Neural cell (in vitro differentiated cells): ENCODE data around the gene LAMTOR1. TPM values are rescaled to one million over a fixed set of nuclear protein-coding genes. Genes with fewer than 3 reads are reported as not detected.

Source experiments
- H2AFZ ChIP-seq: fragments of 200-600, 300-800 bp; sonication (generic), shearing (Covaris generic); 2 replicates; pipeline ENCODE4 v1.6.0; 2014; ENCODE audit warnings: low read depth, mild to moderate bottlenecking, antibody characterized with exemption, low read length, moderate library complexity
- H3F3A ChIP-seq: fragments of 200-600 bp; shearing (Covaris generic); 2 replicates; pipeline ENCODE4 v1.6.1; 2016; ENCODE audit warnings: mild to moderate bottlenecking, moderate library complexity, mixed read lengths, antibody characterized with exemption, low read length; ENCODE audit not compliant: insufficient read depth, poor library complexity, severe bottlenecking
- H3K27ac ChIP-seq: fragments of 200-600, 300-800 bp; sonication (generic), shearing (Covaris generic); 2 replicates; pipeline ENCODE4 v1.5.1; 2014; ENCODE audit warnings: mild to moderate bottlenecking, low read length, moderate library complexity
- H3K27me3 ChIP-seq: fragments of 300-800, 200-600 bp; sonication (generic), shearing (Covaris generic); 2 replicates; pipeline ENCODE4 v1.6.0; 2014; ENCODE audit warnings: mild to moderate bottlenecking, low read depth, low read length, moderate library complexity; ENCODE audit not compliant: insufficient read depth
- H3K36me3 ChIP-seq: fragments of 300-800, 200-600 bp; sonication (generic), shearing (Covaris generic); 2 replicates; pipeline ENCODE4 v1.5.1; 2014; ENCODE audit warnings: mild to moderate bottlenecking, antibody characterized with exemption, low read length, moderate library complexity; ENCODE audit not compliant: insufficient read depth
- H3K4me2 ChIP-seq: fragments of 300-800, 200-600 bp; sonication (generic), shearing (Covaris generic); 2 replicates; pipeline ENCODE4 v1.6.0; 2014; ENCODE audit warnings: mild to moderate bottlenecking, low read length
- H3K4me3 ChIP-seq: fragments of 300-800, 200-600 bp; sonication (generic), shearing (Covaris generic); 2 replicates; pipeline ENCODE4 v1.5.1; 2014; ENCODE audit warnings: mild to moderate bottlenecking, low read length, moderate library complexity
- H3K79me2 ChIP-seq: fragments of 200-600 bp; shearing (Covaris generic); replicated peaks from 2 replicates; pipeline ENCODE4 v1.6.0; 2014; ENCODE audit warnings: mild to moderate bottlenecking, low read length, moderate library complexity; ENCODE audit not compliant: insufficient read depth
- H3K9ac ChIP-seq: fragments of 300-800, 200-600 bp; sonication (generic), shearing (Covaris generic); 2 replicates; pipeline ENCODE4 v1.6.1; 2016; ENCODE audit warnings: mild to moderate bottlenecking, low read length, mixed read lengths
- H3K9me2 ChIP-seq: fragments of 200-600 bp; shearing (Covaris generic); 2 replicates; pipeline ENCODE4 v1.6.1; 2016; ENCODE audit warnings: mild to moderate bottlenecking, low read length, mixed read lengths; ENCODE audit not compliant: insufficient read depth
- H3K9me3 ChIP-seq: fragments of 200-600, 300-800 bp; sonication (generic), shearing (Covaris generic); 2 replicates; pipeline ENCODE4 v1.6.1; 2016; ENCODE audit warnings: mild to moderate bottlenecking, mixed run types, low read length, moderate library complexity, mixed read lengths
- H4K20me1 ChIP-seq: fragments of 200-600 bp; shearing (Covaris generic); 2 replicates; pipeline ENCODE4 v1.6.1; 2016; ENCODE audit warnings: mild to moderate bottlenecking, mixed run types; ENCODE audit not compliant: insufficient read depth
- EP300 ChIP-seq: fragments of 450-650 bp; conservative IDR thresholded peaks from 2 replicates; pipeline ENCODE4 v1.6.1; 2014; ENCODE audit warnings: antibody characterized with exemption, mild to moderate bottlenecking, moderate library complexity; ENCODE audit not compliant: poor library complexity, severe bottlenecking
- EZH2 ChIP-seq: fragments of 200-600, 300-800 bp; shearing (Covaris generic), sonication (generic); IDR thresholded peaks from 2 replicates; pipeline ENCODE4 v1.6.1; 2014; ENCODE audit warnings: antibody characterized with exemption, low read length, borderline replicate concordance, mild to moderate bottlenecking; ENCODE audit not compliant: insufficient read depth, poor library complexity, severe bottlenecking
- MXI1 ChIP-seq: fragments of 450-650 bp; conservative IDR thresholded peaks from 2 replicates; pipeline ENCODE4 v1.6.1; 2014; ENCODE audit warnings: antibody characterized with exemption, mild to moderate bottlenecking; ENCODE audit not compliant: poor library complexity, severe bottlenecking
- POLR2AphosphoS5 ChIP-seq: IDR thresholded peaks from 2 replicates; pipeline ENCODE4 v1.6.1; 2012
- RAD21 ChIP-seq: fragments of 450-650 bp; conservative IDR thresholded peaks from 2 replicates; pipeline ENCODE4 v1.6.1; 2014; ENCODE audit warnings: antibody characterized with exemption, mild to moderate bottlenecking, moderate library complexity
- SMC3 ChIP-seq: fragments of 450-650 bp; conservative IDR thresholded peaks from 2 replicates; pipeline ENCODE4 v1.6.1; 2014; ENCODE audit warnings: antibody characterized with exemption, mild to moderate bottlenecking, moderate library complexity; ENCODE audit not compliant: poor library complexity
- TAF1 ChIP-seq: IDR thresholded peaks from 2 replicates; pipeline ENCODE4 v1.6.1; 2012; ENCODE audit warnings: low read depth
- polyA plus RNA-seq: library from polyadenylated mRNA; depleted of rRNA; stranded (reverse); fragments of >200 nt; gene quantifications from 2 replicates; pipeline ENCODE4 v1.2.3, GENCODE V29; 2014
- TF ChIP-seq, protein P1 (sequence below): IDR thresholded peaks from 2 replicates; pipeline ENCODE4 v1.6.1; 2012; ENCODE audit warnings: borderline replicate concordance
- TF ChIP-seq, protein P2 (sequence below): fragments of 450-650 bp; IDR thresholded peaks from 2 replicates; pipeline ENCODE4 v1.5.1; 2014; ENCODE audit warnings: antibody characterized with exemption, mild to moderate bottlenecking, moderate library complexity; ENCODE audit not compliant: poor library complexity, severe bottlenecking

LAMTOR1 gene
- polyA plus RNA-seq, 1 donor from 2014 or later = 108 TPM

DNA sequence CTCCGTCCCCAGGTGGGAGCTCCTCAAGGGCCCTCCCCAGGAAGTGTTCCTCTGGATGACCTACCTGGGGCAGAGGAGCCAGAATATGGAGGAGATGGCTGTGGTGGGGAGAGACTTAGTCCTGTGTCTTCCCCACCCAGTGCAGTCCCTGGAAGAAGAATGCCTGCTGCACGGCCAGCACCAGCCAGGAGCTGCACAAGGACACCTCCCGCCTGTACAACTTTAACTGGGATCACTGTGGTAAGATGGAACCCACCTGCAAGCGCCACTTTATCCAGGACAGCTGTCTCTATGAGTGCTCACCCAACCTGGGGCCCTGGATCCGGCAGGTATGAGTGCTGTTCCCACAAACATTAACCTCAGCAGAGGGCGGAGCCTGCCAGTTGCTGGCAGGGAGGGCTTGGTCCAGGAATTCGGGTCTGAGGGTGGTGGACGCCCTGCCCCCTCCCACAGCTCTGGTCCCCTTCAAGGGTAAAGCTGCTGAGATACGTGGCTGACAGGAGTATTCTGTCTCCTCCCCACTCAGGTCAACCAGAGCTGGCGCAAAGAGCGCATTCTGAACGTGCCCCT is 35.8 kb upstream of the LAMTOR1 start:
- Histone ChIP-seq H3K9me2 (no peaks in the 10 kb centered on the region), H3K27me3 (no peaks in the 10 kb centered on the region), H3K4me3 (no peak overlapping the region), H3K9me3 (no peaks in the 10 kb centered on the region), H3K79me2 (no peaks in the 10 kb centered on the region), H3K4me2 (no peak overlapping the region), H3F3A (no peaks in the 10 kb centered on the region), H3K9ac (no peak overlapping the region), H3K36me3 (no peaks in the 10 kb centered on the region), H4K20me1 (no peaks in the 10 kb centered on the region), H3K27ac (no peak overlapping the region), H2AFZ (no peak overlapping the region)
- TF ChIP-seq RAD21 = no peak
- no peak for TF ChIP-seq MXI1
- TF ChIP-seq, protein P1, sequence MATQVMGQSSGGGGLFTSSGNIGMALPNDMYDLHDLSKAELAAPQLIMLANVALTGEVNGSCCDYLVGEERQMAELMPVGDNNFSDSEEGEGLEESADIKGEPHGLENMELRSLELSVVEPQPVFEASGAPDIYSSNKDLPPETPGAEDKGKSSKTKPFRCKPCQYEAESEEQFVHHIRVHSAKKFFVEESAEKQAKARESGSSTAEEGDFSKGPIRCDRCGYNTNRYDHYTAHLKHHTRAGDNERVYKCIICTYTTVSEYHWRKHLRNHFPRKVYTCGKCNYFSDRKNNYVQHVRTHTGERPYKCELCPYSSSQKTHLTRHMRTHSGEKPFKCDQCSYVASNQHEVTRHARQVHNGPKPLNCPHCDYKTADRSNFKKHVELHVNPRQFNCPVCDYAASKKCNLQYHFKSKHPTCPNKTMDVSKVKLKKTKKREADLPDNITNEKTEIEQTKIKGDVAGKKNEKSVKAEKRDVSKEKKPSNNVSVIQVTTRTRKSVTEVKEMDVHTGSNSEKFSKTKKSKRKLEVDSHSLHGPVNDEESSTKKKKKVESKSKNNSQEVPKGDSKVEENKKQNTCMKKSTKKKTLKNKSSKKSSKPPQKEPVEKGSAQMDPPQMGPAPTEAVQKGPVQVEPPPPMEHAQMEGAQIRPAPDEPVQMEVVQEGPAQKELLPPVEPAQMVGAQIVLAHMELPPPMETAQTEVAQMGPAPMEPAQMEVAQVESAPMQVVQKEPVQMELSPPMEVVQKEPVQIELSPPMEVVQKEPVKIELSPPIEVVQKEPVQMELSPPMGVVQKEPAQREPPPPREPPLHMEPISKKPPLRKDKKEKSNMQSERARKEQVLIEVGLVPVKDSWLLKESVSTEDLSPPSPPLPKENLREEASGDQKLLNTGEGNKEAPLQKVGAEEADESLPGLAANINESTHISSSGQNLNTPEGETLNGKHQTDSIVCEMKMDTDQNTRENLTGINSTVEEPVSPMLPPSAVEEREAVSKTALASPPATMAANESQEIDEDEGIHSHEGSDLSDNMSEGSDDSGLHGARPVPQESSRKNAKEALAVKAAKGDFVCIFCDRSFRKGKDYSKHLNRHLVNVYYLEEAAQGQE = no peak
- TF ChIP-seq SMC3 = no peak
- TF ChIP-seq EP300 = no peak
- TF ChIP-seq EZH2 = no peak
- TF ChIP-seq, protein P2, sequence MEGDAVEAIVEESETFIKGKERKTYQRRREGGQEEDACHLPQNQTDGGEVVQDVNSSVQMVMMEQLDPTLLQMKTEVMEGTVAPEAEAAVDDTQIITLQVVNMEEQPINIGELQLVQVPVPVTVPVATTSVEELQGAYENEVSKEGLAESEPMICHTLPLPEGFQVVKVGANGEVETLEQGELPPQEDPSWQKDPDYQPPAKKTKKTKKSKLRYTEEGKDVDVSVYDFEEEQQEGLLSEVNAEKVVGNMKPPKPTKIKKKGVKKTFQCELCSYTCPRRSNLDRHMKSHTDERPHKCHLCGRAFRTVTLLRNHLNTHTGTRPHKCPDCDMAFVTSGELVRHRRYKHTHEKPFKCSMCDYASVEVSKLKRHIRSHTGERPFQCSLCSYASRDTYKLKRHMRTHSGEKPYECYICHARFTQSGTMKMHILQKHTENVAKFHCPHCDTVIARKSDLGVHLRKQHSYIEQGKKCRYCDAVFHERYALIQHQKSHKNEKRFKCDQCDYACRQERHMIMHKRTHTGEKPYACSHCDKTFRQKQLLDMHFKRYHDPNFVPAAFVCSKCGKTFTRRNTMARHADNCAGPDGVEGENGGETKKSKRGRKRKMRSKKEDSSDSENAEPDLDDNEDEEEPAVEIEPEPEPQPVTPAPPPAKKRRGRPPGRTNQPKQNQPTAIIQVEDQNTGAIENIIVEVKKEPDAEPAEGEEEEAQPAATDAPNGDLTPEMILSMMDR = no peak

DNA sequence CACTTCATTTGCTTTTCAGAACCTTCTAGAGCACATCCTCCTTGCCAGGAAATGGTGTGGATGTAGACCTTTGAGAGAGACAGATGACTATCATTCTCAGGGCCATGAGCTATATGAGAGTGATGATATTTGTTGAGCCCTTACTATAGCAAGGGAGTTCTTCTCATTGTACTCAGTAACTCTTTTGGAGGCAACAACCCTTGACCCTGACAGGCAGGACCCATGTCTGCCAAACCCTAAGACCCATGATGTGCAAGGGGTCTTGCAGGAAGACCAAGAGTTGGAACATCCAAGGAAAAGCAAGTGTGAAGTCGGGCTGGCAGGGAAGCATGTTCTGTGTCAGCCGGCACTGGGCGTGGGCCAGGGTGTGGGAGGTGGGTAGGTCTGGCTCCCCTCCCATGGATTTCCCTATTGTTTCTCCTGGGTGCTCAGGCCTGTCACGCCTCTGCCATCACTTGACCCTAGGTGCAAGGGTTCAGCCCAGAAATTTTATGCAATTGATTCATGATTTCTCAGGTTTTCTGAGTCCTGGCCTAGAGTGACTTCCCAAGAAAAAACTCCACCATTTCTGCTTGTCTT is 33.7 kb upstream of the LAMTOR1 start:
- H3F3A ChIP-seq = no peaks in the 10 kb centered on the region
- H3K9me3 ChIP-seq = no peaks in the 10 kb centered on the region

More for the DNA sequence above, 33.7 kb upstream of the LAMTOR1 start:
- Histone ChIP-seq H3K4me2 (no peak overlapping the region), H2AFZ (no peak overlapping the region), H3K9ac (no peak overlapping the region), H3K36me3 (no peaks in the 10 kb centered on the region), H3K27me3 (no peaks in the 10 kb centered on the region), H3K27ac (no peak overlapping the region), H3K79me2 (no peaks in the 10 kb centered on the region), H4K20me1 (no peaks in the 10 kb centered on the region), H3K4me3 (no peak overlapping the region), H3K9me2 (no peaks in the 10 kb centered on the region)
- TF ChIP-seq EZH2 (no peak), POLR2AphosphoS5 (no peak), SMC3 (no peak), RAD21 (no peak), MXI1 (no peak), EP300 (no peak), TAF1 (no peak)
- TF ChIP-seq, protein P2 = no peak
- TF ChIP-seq, protein P1 = no peak
